Activated CD4-positive, alpha-beta T cell treated with anti-CD3 and anti-CD28 coated beads, Interleukin-2, Interleukin-4, amounts not matched to agents 100 ng/mL and 50 ng/mL, durations not matched to agents 16 hours and 8 hours (primary cell): Measurements from ENCODE around the gene ACO2.
A peak's percentile ranks its signal among the peaks of the same experiment; 100 is the strongest.
"Not testable (repeated sequence)": the region's sequence is repeated elsewhere in the genome, so short reads cannot be mapped to it uniquely, and the experiment has no call there.

ENCODE experiments used
- DNase-seq: peaks from one replicate; pipeline ENCODE4 v3.0.0-alpha.2; 2020; ENCODE audit warnings: low spot score

Gene ACO2

GRCh38 chr22:41568811-41569210, 99.9 kb downstream of the ACO2 start:
- no peak for DNase-seq

- DNase-seq: no peak
Observed at GRCh38 chr22:41570221-41570620, 101.3 kb downstream of the ACO2 start.

- DNase-seq: no peak
Observed at GRCh38 chr22:41571786-41572185, 102.9 kb downstream of the ACO2 start.

GRCh38 chr22:41572305-41572704, 103.4 kb downstream of the ACO2 start:
- not testable (repeated sequence) for DNase-seq

GRCh38 chr22:41573677-41574076, 104.8 kb downstream of the ACO2 start:
- no peak for DNase-seq

GRCh38 chr22:41574847-41575381, 106.0 kb downstream of the ACO2 start:
- DNase-seq: no peak

- DNase-seq: no peak
Observed at GRCh38 chr22:41575533-41575932, 106.6 kb downstream of the ACO2 start.

- DNase-seq: peak; percentile 34
Observed at GRCh38 chr22:41576877-41577276, 108.0 kb downstream of the ACO2 start.

GRCh38 chr22:41578114-41578513, 109.2 kb downstream of the ACO2 start:
- DNase-seq: no peak
